PFSK-1 (cell line): ENCODE data around the gene MAP4.

Source experiments
- FOXP2 ChIP-seq: optimal IDR thresholded peaks from 2 replicates; pipeline ENCODE3; 2011; ENCODE audit warnings: borderline replicate concordance, control low read depth, inconsistent platforms; ENCODE audit not compliant: insufficient read depth; ENCODE audit errors: extremely low read length, extremely low read depth
- POLR2AphosphoS5 ChIP-seq: IDR thresholded peaks from 2 replicates; pipeline ENCODE4 v1.6.1; 2012; ENCODE audit warnings: low read depth, mild to moderate bottlenecking, control low read depth, low read length, moderate library complexity
- REST ChIP-seq, 2 experiments: IDR thresholded peaks; 2 replicates each; pipeline versions ENCODE4 v1.6.1 to v1.8.0; 2011 to 2012; ENCODE audit warnings: low read depth in 2 of 2, low read length in 2 of 2, control low read depth in 1 of 2, inconsistent platforms in 1 of 2, mild to moderate bottlenecking in 1 of 2, moderate library complexity in 1 of 2; ENCODE audit not compliant: insufficient read depth in 1 of 2
- SIN3A ChIP-seq: IDR thresholded peaks from 2 replicates; pipeline ENCODE4 v1.6.1; 2012; ENCODE audit warnings: mild to moderate bottlenecking, low read length, moderate library complexity, borderline replicate concordance; ENCODE audit not compliant: insufficient read depth
- TAF1 ChIP-seq: IDR thresholded peaks from 2 replicates; pipeline ENCODE4 v1.6.1; 2012; ENCODE audit warnings: low read length, control low read depth, borderline replicate concordance; ENCODE audit not compliant: insufficient read depth

Gene MAP4

GRCh38 chr3:47882338-47882737, 133.9 kb downstream of the MAP4 start:
- TF ChIP-seq SIN3A (no peak), TAF1 (no peak), REST (IDR thresholded peaks at IDR 0.05; ENCODE audit: insufficient read depth in 1 of 2, low read depth in 2 of 2, low read length in 2 of 2) (no peak), POLR2AphosphoS5 (no peak), FOXP2 (no peak)

GRCh38 chr3:47877719-47878118, 138.5 kb downstream of the MAP4 start:
- no peak for TF ChIP-seq FOXP2
- no peak for TF ChIP-seq SIN3A
- TF ChIP-seq REST (IDR thresholded peaks at IDR 0.05; ENCODE audit: insufficient read depth in 1 of 2, low read depth in 2 of 2, low read length in 2 of 2) = no peak
- TF ChIP-seq TAF1 = no peak
- TF ChIP-seq POLR2AphosphoS5 = no peak

GRCh38 chr3:47877290-47877689, 138.9 kb downstream of the MAP4 start:
- TF ChIP-seq TAF1 (no peak), REST (IDR thresholded peaks at IDR 0.05; ENCODE audit: insufficient read depth in 1 of 2, low read depth in 2 of 2, low read length in 2 of 2) (no peak), FOXP2 (no peak), SIN3A (no peak), POLR2AphosphoS5 (no peak)

- TF ChIP-seq SIN3A (no peak), POLR2AphosphoS5 (no peak), REST (IDR thresholded peaks at IDR 0.05; ENCODE audit: insufficient read depth in 1 of 2, low read depth in 2 of 2, low read length in 2 of 2) (no peak), TAF1 (no peak), FOXP2 (no peak)
Measured at GRCh38 chr3:47874913-47875312, 141.3 kb downstream of the MAP4 start.

GRCh38 chr3:47874438-47874837, 141.8 kb downstream of the MAP4 start:
- no peak for TF ChIP-seq FOXP2
- TF ChIP-seq SIN3A = no peak
- TF ChIP-seq REST (IDR thresholded peaks at IDR 0.05; ENCODE audit: insufficient read depth in 1 of 2, low read depth in 2 of 2, low read length in 2 of 2) = no peak
- no peak for TF ChIP-seq TAF1
- TF ChIP-seq POLR2AphosphoS5 = no peak
